Tongue (tissue), 2 donors: ENCODE measurements around the gene KRT5. TPM values are rescaled to one million over a fixed set of nuclear protein-coding genes. Genes with fewer than 3 reads are reported as not detected.
"Not testable (repeated sequence)": the region's sequence is repeated elsewhere in the genome, so short reads cannot be mapped to it uniquely, and the experiment has no call there.

ENCODE experiments used
- DNase-seq: peaks from one replicate; pipeline ENCODE4 v3.0.0-alpha.2; 2015
- total RNA-seq: library from RNA; depleted of rRNA; stranded (reverse); fragments of >200 nt; gene quantifications from one replicate; pipeline ENCODE4 v1.2.3, GENCODE V29; 2014

The KRT5 gene
- total RNA-seq, 1 donor from 2014 or later = 1,219 TPM

DNA sequence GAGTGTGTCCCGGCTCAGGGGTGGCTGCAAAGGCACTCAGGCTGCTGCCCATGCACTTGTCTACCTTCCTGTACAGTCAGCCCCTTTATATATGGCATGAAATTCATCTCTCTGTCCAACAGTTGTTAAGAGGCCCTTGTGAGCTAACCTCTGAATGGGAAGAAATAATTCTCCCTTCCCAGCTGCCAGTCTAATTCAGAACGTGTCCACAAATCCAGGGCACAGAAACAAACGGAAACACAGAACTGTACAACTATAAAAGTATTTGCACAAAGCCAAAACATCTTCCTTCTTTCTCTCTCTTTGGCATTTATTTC is 849 bp downstream of the KRT5 start:
- peak; percentile 55 for DNase-seq

DNA sequence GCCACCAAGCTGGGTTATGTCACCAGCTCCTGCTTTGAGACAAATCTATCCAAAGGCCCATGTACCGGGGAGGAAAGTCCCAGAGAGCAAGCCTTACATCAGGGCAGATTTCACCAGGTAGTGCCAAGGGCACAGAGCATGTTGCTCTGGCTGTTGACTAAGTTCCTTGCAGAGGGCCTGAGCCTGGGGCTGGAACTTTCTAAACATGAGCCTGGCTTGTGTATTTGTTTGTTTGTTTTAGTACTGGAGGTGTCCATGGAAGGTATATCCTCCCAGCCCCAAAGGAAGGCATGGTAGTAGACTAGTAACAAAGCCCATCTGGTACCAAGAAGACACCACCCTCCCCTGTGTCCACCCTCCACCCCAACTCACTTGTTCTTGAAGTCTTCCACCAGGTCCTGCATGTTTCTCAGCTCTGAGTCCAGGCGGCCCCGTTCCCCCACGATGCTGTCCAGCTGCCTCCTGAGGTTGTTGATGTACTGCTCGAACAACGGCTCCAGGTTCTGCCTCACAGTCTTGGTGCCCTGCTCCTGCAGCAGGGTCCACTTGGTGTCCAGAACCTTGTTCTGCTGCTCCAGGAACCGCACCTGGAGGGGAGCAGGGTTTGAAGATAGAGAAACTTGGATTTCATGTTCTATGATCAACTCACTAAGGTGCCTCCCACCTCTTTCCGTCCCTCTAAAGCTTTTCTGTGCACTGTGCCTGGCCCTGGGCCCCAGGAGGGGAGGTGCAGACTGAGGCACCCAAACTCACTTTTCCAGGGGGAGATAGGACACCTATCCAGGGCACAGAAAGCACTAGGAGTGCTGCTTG is 1.4 kb downstream of the KRT5 start:
- no peak for DNase-seq

DNA sequence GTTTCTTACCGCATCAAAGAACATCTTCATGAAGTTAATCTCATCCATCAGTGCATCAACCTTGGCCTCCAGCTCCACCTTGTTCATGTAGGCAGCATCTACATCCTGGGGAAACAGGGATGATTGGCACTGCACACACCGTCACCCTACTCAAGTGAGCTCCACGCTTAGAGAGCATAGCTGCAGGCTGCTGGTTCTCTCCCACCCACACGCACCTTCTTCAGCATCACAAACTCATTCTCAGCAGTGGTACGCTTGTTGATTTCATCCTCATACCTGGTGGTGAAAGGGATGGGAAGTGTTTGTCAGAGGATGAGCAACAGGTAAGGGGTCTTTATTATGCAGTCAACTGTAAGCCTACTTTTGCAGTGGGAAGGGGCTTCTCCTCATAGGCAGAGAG is 2.3 kb downstream of the KRT5 start:
- DNase-seq = no peak

DNA sequence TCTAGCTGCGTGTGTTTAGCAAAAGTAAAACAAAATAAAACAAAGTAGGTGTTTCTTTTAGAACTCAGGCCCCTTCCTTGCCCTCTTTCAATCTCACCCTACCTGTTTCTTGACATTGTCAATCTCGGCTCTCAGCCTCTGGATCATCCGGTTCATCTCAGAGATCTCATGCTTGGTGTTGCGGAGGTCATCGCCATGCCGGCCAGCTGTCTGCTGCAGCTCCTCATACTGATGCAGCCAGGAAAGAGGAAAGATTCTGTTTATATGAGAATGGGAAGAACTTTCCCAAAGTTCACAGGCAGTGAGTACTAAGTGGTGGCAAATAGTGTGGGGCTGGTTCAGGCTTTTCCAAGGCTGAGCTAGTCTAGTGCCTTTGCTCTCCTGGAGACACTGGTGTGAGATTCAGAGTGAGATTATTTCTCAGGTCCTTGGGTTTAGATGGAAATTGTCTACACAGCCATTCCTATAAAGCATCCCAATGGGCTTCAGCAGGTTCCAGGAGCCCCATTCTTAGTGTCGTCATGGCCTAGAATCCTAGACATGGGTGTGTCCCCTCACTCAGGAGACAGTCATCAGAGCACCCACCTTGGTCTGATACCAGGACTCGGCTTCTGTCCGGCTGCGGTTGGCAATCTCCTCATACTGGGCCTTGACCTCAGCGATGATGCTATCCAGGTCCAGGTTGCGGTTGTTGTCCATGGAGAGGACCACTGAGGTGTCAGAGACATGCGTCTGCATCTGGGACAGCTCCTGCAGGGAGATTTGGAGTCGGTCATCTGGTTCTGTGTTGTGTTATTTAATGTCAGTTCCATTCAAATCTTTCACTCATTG is 3.0 kb downstream of the KRT5 start:
- no peak for DNase-seq

DNA sequence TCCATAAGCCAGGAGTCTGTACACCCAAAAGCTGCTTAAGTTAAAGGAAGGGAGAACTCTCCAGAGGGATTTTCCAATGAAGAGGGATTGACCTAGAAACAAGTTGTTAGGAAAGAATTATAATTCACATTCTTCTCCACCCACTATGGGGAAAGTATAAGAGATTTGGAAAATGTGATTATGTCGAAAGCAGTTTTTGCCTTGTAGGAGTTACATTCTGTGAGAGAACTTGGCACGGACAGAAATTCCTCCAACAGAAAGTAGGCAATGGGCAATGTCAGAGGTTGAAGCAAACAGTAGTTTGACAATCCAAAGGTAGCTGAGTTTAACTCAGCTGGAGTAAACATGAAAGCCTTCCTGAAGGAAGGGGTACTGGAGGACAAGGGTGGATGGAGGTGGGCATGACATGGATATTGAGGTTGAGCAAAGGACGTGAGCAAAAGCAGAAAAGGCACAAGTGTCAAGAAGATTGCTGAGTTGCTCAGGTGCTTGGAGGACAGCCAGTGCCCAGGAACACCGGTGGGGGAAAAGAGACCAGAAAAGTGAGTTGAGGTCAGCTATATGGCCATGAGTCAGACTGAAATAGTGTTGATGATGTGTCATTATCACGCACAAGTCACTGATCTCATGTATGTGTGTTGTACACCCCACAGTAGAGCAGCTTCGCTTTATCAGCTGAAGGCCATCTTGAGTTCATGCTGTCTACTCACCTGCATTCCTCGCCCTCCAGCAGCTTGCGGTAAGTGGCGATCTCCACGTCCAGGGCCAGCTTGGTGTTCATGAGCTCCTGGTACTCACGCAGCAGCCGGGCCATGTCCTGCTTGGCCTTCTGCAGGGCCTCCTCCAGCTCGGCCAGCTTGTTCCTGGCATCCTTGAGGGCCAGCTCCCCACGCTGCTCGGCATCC is 4.0 kb downstream of the KRT5 start:
- no peak for DNase-seq

DNA sequence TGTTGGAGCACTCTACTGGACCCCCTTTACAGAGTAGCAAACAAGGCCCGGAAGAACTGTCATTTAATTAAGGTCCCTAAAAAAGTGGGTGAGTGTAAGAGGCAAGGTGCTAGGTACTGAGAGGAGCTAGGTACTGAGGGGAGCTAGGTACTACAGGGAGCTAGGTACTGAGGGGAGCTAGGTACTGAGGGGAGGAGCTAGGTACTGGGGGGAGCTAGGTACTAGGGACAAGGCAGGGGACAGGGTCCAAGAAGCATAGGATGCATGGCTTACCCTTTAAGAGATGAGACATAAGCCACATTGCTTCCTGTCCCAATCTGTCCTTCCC is 4.9 kb downstream of the KRT5 start:
- DNase-seq = no peak

DNA sequence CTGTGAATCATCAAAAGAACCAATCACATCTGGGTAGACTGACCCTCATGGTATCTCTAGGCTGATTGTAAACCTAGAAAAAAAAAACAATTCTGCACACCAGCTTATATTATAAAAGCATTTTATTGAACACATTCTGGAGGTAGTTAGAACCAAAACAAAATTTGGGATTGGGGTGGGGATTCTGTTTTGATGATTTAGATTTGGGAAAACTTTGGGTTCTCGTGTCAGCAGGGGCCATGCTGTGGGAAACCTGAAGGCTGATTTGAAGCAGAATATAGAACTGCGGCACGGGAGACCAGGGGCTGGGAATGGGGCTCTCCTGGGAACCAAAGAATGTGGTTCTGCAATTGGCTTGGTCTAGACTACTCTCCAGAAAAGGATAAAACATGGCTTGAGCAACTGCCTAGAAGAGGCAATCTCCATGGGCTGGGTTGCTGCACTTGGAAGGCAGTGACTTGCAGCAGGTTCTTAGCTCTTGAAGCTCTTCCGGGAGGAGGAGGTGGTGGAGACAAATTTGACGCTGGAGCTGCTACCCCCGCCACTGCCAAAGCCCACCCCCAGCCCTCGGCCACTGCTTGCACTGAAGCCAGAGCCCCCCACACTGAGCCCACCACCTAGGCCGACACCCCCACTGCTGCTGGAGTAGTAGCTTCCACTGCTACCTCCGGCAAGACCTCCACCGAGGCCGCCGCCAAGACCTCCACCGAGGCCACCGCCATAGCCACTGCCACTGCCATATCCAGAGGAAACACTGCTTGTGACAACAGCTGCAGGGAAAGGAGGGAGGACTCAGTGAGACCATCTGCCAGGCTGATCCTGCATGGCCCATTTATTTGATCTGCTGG is 5.5 kb downstream of the KRT5 start:
- DNase-seq = no peak

DNA sequence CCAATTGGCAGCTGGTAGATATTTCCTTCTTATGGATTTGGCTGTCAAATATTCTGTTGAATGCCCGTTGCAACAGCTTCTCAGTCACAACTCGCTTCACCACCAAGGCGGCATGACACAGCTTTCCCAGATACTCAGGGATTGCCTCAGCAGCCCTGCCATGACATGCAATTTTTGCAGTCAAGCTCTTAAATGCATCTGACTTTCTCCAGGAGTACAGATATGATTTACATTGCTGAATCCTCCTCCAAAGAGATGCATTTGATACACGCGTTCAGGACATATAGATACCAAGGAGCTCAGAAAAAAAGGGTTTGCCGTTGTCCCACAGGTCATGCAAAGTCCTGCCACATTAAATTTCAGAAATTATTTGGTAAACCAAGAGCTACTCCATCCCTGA is 6.5 kb downstream of the KRT5 start:
- no peak for DNase-seq

DNA sequence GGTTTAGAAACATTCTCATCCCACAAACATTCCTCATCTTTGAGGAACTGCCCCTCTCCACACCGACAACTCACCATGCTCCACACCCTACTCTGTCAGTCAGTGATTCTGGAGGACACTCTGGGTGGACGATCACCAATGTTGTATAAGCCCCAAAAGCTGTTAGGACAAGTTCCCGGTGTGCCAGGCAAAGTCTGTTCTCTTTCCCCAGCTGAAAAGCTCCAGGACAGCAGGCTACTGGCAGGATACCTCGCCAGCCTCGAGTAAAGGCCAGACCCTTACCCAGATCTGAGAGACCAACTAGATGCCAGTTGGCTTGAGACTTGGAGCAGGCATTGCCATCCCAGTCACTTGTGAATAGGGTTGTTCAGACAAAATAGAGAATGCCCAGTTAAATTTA is 12.0 kb downstream of the KRT5 start:
- DNase-seq = no peak

DNA sequence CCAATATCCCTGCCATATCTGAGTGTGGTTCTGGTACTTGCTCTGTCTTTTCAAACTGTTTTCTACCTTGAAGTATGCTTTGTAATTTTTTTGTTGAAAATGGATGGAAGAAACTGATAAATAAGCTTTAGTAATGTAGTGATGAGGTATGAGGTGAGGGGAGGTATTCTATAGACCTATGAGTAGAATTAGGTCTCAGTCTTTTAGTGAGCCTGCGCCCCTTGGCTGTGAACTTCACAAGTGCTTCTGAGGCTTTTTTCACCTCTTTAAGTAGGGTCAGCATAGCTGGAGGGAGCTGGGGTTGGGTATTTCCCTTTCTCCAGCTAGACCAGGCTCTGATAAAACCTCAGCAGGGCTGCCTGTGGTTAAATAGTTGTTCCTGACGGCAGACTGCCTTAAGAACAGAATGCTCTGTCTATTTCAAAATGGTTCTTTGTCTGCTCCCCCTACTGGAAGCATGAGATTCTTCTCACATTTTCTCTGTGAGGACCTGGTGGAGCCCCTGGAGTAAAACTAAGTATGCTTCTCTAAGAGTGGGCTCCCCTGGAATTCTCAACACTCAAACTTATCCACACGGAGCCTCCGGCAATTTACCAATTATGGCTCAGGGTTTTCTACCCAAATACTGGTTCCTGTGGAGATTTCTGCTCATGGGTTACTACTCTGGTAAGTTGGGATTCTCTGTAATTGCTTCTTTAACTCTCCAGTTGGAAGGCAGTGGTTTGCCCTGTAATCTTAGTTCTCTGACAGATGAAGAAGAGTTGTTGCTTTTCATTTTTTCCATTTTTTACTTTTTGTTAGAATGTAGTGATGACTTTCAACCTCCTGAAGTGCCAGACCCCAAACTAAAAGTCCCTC is 13.1 kb downstream of the KRT5 start:
- peak; percentile 51 for DNase-seq

DNA sequence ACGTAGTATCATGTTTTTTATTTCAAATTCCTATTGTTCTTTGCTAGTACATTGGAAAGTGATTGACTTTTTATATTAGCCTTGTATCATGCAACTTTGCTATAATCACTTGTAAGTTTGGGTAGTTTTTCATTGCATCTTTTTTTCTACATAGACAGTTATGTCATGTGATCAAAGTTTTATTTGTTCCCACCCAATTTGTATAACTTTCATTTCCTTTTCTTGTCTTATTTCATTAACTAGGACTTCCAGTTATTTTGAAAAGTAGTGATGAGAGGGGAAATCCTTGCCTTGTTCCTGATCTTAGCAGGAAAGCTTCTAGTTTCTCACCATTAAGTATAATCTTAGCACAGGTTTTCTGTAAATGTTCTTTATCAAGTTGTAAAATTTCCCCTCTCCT is 17.3 kb downstream of the KRT5 start:
- no peak for DNase-seq

DNA sequence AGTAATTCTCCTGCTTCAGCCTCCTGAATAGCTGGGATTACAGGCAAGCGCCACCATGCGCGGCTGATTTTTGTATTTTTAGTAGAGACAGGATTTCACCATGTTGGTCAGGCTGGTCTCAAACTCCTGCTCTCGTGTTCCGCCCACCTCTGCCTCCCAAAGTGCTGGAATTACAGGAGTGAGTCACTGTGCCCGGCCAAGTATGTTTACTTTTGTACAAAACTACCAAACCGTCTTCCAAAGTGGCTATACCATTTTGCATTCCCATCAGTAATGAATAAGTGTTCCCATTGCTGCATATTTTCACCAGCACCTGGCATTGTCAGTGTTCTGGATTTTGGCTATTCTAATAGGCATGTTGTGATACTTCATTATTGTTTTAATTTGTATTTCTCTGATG is 18.7 kb downstream of the KRT5 start:
- no peak for DNase-seq

DNA sequence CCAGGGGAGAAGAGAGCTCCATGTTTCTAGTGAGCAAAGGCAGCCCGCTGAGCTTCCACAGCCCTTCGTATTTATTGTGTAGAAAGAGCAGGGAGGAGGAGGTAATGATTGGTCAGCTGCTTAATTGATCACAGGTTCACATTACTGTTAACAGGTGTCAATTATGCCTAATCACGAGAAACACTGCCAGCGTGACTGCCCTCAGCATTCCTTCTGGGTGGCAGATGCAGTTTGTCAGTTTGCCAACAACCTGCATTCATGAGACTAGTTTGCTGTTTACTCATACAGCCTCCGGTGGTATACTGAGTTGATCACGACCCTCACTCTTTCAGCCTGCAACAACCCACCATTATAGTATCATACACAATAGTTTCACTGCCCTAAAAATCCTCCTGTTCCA is 19.6 kb downstream of the KRT5 start:
- not testable (repeated sequence) for DNase-seq

DNA sequence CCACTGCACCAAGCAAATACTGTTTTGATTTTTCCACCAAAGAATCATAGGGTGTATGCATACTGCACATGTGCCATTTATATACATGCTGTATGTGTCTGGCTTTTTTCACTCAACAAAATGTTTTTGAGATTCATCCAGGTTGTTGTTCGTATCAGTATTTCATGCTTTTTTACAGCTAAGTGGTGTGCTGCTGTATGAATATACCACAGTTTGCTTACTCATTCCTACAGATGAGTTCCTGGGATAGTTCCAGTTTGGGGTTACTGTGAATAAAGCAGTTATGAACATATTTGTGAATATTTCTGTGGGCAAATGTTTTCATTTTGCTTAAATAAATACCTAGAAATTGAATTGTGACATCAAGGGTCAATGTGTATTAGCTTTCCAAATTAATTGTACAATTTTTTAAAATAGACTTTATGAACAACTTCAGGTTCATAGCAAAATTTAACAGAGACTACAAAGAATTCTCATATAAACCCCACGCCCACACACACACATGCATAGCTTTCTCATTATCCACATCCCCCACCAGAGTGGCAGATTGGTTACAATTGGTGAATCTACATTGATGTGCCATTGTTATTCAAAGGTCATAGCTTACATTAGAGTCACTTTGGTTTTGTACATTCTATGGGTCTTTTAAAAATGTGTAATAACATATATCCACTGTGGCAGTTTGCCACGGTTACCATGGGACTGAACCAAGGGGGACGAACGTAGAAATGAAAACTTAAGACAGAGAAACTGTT is 20.2 kb downstream of the KRT5 start:
- DNase-seq = no peak

DNA sequence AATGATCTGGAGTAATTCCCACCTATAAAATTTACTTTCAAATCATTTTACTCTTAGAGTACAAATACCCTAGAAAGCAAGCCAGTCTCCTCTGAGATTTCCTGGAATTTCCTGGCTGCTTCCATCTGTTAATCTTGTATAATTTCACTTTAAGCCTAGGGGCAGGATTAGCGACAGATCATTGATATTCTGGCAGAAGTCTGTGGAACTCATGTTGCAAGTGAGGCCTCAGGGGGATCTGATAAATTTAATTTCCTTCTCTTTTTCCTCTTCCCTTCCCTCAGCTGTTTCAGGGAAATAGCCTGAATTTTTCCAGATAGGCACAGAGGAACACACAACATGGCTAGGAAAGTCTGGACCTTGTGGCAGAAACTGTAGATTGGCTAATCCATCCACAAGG is 21.2 kb downstream of the KRT5 start:
- DNase-seq = no peak

DNA sequence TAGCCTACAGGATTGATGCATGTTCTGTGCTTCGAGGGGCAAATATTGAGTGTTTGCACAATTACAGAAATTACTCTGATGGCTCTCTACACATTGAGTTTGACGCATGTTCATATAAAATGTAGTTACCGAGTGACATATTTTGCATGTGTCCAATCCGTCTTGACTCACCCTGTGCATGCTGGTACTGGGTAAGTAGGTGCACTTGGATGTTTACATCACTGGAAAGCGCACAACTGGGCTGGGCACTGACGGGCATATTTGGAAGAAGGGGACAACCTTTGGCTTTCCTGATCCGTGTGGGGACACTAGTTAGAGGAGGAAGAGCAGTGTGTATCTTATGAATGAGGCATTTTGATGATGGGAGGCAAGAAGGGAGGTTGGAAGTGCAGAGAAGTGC is 22.2 kb downstream of the KRT5 start:
- DNase-seq = no peak

DNA sequence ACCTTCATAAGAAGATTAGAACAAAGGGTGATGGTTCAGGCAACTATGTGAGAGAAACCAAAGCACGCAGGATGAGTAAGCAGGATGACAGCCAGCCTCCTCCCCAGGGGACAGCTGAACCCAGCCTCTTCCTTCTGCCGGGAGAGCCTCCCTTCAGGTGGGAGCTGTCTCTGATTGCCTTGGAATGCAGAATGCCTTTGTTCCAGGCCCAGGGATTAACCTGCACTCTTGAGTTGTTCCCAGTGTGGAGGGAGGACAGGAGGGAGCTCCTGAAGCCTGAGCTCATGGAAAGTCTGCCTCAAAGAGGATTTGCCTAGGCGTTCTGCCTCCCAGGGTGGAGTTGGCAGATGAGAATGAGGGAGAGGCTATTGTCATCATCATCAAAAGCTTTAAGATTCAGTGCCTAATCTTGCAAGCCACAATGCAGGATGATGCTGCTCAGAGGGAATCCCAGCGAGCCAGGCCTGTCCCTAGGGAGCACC is 23.6 kb downstream of the KRT5 start:
- peak; percentile 65 for DNase-seq

DNA sequence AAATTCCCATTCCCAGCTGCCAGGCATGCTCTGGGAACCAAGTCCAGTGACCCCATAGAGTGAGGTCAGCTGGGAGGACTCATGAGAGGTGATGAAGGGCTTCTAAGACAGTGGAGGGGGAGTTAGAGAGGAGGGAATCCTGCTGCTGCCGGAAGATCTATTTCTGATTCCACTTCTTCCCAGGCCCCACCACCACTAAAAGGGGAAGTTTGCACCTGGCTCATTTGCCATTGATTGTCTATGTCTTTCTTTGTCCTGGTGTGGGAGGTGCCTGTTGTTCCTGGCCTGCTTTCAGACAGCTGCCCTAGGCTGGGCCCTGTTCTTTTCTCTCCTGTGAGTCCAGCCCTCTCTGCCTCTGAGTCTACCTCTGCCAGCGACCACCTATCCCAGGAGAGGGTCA is 24.1 kb downstream of the KRT5 start:
- peak; percentile 38 for DNase-seq

DNA sequence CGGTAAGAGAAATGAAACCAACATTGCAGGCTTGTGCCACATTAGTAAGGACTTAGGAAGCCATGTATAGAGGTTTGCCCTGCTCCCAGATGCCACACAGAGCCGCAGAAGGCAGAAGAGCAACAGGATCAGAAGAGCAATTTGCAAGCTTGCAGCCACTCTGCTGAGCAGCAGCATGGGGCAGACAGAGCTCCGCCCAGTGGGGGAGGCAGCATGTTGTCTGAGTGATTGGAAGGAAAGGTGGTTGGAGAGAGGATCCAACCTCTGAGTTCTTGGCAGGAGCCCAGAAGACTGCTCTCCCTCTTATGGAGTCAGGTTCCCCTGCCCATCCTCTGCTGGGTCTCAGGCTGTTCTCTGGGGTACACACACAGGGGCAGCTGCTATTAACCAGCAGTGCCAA is 24.8 kb downstream of the KRT5 start:
- DNase-seq = peak; percentile 76

DNA sequence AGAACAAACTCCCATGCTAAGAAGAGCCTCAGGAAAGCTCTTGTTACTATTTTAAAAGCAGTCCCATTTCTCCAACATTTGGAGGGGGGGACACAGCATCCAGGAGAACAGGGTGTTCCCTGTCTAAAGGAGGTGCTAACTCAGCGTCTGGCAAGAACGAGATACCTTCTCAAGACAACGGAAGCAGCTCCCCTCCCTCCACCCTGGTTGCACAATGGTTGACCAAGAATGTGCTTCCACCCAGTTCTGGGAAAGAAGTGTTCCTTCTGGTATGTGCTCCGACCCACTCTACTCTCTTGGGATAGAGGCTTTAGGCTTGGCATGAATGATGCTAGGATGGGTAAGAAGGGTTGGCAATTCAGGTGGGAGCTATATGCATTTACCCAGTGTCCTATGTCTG is 25.7 kb downstream of the KRT5 start:
- no peak for DNase-seq
